NCI-H2196 treated with DMSO at 0.1 percent for 48 hours (cell line): ENCODE measurements around the gene WNT1.

Experiments
- DNase-seq: peaks from one replicate; lab custom pipeline; 2025; ENCODE audit not compliant: unreplicated experiment; lab: John Stamatoyannopoulos, UW

The WNT1 gene

GRCh38 chr12:48978291-48978740 is at the start of gene WNT1:
TSS of gene WNT1 (plus strand) at chr12:48978322. CDS start at chr12:48978651, 329 bp downstream.
- no peak for DNase-seq

GRCh38 chr12:48929551-48929950 is 48.6 kb upstream of the WNT1 start:
- no peak for DNase-seq

- no peak for DNase-seq
Measured at GRCh38 chr12:48930475-48930874, 47.6 kb upstream of the WNT1 start.

GRCh38 chr12:48932878-48933277 is 45.2 kb upstream of the WNT1 start:
- DNase-seq: no peak

- DNase-seq: no peak
Measured at GRCh38 chr12:48933664-48934311, 44.3 kb upstream of the WNT1 start.

- DNase-seq: no peak
Measured at GRCh38 chr12:48934312-48934706, 43.8 kb upstream of the WNT1 start.

GRCh38 chr12:48936379-48936979 is 41.6 kb upstream of the WNT1 start:
- DNase-seq: no peak

- DNase-seq: no peak
Measured at GRCh38 chr12:48937170-48937569, 41.0 kb upstream of the WNT1 start.

- no peak for DNase-seq
Measured at GRCh38 chr12:48938805-48939204, 39.3 kb upstream of the WNT1 start.

GRCh38 chr12:48940181-48940580 is 37.9 kb upstream of the WNT1 start:
- DNase-seq: no peak

GRCh38 chr12:48943221-48943620 is 34.9 kb upstream of the WNT1 start:
- DNase-seq: no peak

GRCh38 chr12:48946205-48946604 is 31.9 kb upstream of the WNT1 start:
- DNase-seq: no peak

GRCh38 chr12:48946943-48947342 is 31.2 kb upstream of the WNT1 start:
- DNase-seq: no peak

GRCh38 chr12:48947727-48948126 is 30.4 kb upstream of the WNT1 start:
- no peak for DNase-seq

GRCh38 chr12:48952691-48953090 is 25.4 kb upstream of the WNT1 start:
- DNase-seq: no peak

GRCh38 chr12:48954061-48954460 is 24.1 kb upstream of the WNT1 start:
- DNase-seq: no peak

- no peak for DNase-seq
Measured at GRCh38 chr12:48954841-48955501, 23.2 kb upstream of the WNT1 start.

GRCh38 chr12:48956279-48957140 is 21.6 kb upstream of the WNT1 start:
- peak; percentile 89 for DNase-seq

GRCh38 chr12:48957141-48958048 is 20.7 kb upstream of the WNT1 start, which contains the start of gene ARF3:
TSS of gene ARF3 (minus strand) at chr12:48957487. CDS start at chr12:48941095, 16,392 bp downstream.
- peak; percentile 94 for DNase-seq

GRCh38 chr12:48958049-48958388 is 20.1 kb upstream of the WNT1 start:
- no peak for DNase-seq
